ENCODE measurements around the gene KIF4A.

KIF4A gene

DNA sequence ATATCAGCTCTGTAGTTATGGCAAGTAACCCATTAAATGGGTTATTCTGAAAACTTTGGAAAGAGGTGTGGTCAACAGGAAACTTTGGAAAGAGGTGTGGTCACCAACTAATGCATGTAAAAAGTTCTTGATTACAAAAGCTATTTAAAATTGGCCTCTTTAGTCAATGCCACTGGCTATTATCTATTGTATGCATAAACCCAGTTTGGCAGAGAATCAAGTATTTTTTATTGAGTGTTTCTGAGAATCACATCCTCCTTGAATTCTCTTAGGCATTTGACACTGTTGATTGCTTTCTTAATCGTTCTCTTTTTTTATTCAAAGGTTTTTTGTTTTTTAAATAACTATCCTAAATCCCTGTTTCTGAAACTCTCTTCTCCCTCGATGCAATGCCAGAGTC lies 37.4 kb upstream of the KIF4A start:
- TF ChIP-seq CTCF (IDR thresholded peaks at IDR 0.05; ENCODE audit: low read depth, low read length, missing control alignments): no peak
- H3K4me3 ChIP-seq (replicated peaks; ENCODE audit: low read depth, low read length): no peak overlapping the region
- no peak for DNase-seq (ENCODE audit: extremely low read depth, low read depth)

GRCh38 chrX:70253377-70254062 lies 36.4 kb upstream of the KIF4A start:
- no peak for DNase-seq (ENCODE audit: extremely low read depth, low read depth)
- no peak for TF ChIP-seq CTCF (IDR thresholded peaks at IDR 0.05; ENCODE audit: low read depth, low read length, missing control alignments)

GRCh38 chrX:70254063-70254400 lies 35.9 kb upstream of the KIF4A start:
- no peak for DNase-seq (ENCODE audit: extremely low read depth, low read depth)
- TF ChIP-seq CTCF (IDR thresholded peaks at IDR 0.05; ENCODE audit: low read depth, low read length, missing control alignments): no peak
- H3K4me3 ChIP-seq (replicated peaks; ENCODE audit: low read depth, low read length): no peak overlapping the region

More at GRCh38 chrX:70253377-70254062, 36.4 kb upstream of the KIF4A start:
- H3K4me3 ChIP-seq (replicated peaks; ENCODE audit: low read depth, low read length): no peak overlapping the region

DNA sequence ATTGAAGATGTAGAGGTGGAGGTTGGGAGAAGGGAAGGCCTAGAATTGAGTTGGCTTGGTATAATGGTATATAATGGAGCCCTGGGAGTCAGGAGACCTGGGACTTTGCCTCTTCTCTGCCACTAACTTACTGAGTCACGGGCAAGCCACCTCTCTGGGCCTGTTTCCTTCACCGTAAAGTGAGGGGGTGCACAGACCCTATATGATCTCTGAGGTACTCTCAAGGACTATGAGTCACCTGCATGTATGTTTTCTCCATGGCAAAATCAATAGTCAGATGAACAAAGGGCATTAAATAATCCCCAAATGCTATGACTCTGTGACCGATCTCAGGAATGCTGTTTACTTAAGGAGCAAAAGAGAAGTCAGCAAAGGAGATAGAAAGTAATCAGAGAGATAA lies 35.0 kb upstream of the KIF4A start:
- no peak for TF ChIP-seq CTCF (IDR thresholded peaks at IDR 0.05; ENCODE audit: low read depth, low read length, missing control alignments)
- DNase-seq (ENCODE audit: extremely low read depth, low read depth): no peak
- no peak overlapping the region for H3K4me3 ChIP-seq (replicated peaks; ENCODE audit: low read depth, low read length)

DNA sequence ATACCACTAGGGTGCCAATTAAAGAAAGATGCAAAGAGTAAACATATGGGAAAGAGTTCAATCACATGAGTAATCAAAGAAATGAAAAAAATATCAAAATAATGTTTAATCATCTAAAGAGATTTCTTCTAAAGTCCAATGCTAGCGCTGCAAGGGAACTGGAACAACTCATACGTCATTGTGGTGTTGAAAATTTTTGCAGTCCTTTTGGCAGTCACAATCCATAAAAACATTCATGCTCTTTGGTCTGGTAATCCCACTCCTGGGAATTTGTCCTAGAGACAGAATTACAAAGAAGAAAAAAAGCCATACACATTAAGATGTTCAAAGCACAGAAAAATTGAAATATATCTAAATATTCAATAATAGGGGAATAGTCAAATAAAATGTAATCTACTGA lies 34.5 kb upstream of the KIF4A start:
- no peak for DNase-seq (ENCODE audit: extremely low read depth, low read depth)
- H3K4me3 ChIP-seq (replicated peaks; ENCODE audit: low read depth, low read length): no peak overlapping the region
- TF ChIP-seq CTCF (IDR thresholded peaks at IDR 0.05; ENCODE audit: low read depth, low read length, missing control alignments): no peak

DNA sequence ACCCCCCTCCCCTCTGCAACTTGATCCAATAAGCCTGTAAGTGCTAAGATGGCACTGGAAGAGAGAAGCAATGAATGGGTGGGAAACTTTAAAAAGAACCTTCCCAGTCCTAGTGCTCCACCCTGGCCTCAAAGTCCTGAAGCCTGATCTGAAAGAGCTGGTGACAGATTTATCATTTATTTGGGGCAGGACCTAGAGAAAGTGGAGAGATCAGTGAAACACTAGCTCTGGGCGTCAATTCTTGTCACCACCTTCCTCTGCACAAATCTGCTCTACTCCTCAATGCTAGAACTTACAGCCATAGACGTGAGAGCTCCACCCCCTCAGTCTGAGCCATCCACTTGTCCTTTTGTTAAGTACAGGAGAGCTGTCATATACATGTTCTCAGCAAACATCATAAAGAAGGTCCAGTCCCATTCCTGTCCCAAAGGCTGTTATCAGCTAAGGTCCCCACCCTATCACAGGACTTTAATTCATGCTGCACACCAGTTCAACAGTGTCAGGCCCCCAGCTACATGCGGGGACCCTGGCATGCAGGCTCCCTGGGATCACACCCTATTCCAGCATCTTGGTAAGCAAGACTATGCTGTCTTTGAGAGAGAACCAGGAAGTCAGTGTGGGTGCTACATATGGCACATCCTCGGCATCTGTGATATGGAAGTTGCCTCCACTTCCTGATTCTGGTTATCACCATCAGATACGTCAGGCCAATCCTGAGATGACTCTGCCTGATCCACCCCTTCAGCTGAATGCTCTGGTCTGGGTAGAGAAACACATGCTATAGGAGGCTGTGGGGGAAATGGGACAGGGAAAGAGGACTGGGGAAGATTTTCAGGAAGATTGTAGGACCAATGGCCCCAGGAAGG lies 32.2 kb upstream of the KIF4A start:
- no peak for DNase-seq (ENCODE audit: extremely low read depth, low read depth)
- no peak for TF ChIP-seq CTCF (IDR thresholded peaks at IDR 0.05; ENCODE audit: low read depth, low read length, missing control alignments)
- no peak overlapping the region for H3K4me3 ChIP-seq (replicated peaks; ENCODE audit: low read depth, low read length)

All from HFF-Myc (cell line).